22Rv1 (cell line): ENCODE results near the gene C1QTNF12.

Source experiments
- H3K27ac ChIP-seq: fragments of 450-650 bp; 2 replicates; pipeline ENCODE4 v1.5.1; 2017
- ZFX ChIP-seq: fragments of 450-650 bp; IDR thresholded peaks from 2 replicates; pipeline ENCODE4 v1.6.1; 2017; ENCODE audit warnings: antibody characterized with exemption, borderline replicate concordance
- TF ChIP-seq, protein P1 (sequence below): fragments of 450-650 bp; IDR thresholded peaks from 2 replicates; pipeline ENCODE4 v1.5.1; 2017; ENCODE audit warnings: mild to moderate bottlenecking

Gene C1QTNF12

DNA sequence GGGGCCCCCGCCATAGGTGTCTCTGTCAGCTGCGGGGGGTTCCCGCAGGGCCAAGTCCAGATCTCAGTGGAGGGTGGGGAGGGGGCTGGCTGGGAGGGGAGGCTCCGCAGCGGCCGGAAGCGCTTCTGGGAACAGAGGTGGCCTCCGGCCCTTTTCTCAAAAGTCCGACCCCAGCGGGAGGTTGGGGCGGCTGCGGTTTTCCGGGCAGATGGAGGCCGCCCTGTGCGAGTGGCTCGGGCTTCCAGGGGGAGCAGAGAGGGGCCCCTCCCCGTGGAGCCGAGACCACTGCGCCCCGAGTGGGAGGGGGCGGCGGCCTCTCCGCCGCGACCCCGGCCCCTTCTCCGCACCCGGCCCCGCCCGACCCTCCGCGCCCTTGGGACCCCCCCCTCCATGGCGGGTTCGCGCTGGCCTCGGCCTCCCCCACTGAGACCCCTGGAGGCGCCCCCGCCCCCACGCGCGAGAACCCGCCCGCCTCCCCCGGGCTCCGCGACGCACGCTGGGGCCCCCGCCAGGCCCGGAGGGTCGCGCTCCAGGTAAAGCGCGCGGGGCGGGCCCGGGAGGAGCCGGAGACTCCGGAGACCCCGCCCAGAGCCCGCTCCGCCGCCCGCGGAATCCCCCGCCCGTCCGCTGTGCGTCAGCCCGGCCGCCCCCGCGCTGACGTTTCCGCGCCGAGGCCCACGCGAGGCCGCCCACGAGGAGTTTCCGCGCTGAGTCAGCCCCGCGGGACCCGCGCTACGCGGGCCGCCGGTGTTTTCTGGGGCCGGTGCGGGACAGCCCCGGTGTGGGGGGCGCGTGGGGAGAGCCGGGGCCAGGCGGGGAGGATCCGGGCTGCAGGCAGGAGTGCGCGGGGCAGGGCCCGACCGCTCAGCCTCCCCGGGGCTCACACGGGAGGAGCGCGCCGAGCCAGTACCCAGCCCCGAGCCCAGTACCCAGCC lies 45.4 kb downstream of the C1QTNF12 start:
- H3K27ac ChIP-seq: peak overlapping the region; percentile 37; the same call in 1 of the 2 replicates
- TF ChIP-seq ZFX: no peak
- TF ChIP-seq, protein P1, sequence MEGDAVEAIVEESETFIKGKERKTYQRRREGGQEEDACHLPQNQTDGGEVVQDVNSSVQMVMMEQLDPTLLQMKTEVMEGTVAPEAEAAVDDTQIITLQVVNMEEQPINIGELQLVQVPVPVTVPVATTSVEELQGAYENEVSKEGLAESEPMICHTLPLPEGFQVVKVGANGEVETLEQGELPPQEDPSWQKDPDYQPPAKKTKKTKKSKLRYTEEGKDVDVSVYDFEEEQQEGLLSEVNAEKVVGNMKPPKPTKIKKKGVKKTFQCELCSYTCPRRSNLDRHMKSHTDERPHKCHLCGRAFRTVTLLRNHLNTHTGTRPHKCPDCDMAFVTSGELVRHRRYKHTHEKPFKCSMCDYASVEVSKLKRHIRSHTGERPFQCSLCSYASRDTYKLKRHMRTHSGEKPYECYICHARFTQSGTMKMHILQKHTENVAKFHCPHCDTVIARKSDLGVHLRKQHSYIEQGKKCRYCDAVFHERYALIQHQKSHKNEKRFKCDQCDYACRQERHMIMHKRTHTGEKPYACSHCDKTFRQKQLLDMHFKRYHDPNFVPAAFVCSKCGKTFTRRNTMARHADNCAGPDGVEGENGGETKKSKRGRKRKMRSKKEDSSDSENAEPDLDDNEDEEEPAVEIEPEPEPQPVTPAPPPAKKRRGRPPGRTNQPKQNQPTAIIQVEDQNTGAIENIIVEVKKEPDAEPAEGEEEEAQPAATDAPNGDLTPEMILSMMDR: no peak

DNA sequence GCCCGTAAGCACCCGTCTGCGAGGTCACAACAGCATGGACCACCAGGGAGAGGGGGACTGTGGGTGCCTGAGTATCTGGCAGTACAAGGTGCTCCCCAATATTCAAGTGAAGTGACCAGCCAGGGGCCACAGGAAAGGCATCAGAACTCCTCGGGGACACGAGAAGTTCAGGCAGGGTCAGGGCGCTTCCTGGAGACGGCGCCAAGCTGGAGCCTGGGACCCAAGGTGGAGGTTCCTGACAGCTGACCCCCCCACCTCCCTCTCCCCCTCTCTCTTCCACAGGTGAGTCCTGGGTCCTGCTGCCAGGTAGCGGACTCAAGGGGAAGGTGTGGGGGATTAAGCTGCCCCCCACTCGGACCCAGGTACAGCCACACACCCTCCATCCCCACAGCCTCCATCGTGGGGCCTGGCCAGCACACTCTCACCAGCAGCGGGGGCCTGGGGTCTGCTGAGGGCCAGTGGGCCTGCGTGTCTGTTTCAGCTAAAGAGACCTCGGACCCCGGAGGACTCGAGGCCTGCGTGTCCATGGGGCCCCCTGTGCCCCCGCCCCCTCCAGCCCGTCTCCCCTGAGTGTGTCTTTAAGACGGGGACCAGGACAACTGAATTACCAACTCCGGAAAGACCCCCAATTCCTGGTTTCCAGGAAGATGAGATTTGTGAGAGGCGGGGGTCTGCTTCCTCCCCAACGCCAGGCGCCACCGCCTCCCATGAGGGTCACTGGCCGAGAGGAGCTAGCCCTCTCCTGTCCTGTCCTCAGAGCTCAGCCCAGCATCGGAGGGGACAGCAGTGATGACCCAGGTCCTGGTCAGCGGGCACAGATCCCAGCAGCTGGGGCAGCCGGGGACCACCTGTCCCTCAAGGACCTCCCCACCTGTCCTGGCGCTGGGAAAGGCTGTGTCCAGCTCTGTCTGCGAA lies 46.3 kb downstream of the C1QTNF12 start:
- TF ChIP-seq, protein P1: no peak
- no peak for TF ChIP-seq ZFX
- H3K27ac ChIP-seq: no peak overlapping the region

DNA sequence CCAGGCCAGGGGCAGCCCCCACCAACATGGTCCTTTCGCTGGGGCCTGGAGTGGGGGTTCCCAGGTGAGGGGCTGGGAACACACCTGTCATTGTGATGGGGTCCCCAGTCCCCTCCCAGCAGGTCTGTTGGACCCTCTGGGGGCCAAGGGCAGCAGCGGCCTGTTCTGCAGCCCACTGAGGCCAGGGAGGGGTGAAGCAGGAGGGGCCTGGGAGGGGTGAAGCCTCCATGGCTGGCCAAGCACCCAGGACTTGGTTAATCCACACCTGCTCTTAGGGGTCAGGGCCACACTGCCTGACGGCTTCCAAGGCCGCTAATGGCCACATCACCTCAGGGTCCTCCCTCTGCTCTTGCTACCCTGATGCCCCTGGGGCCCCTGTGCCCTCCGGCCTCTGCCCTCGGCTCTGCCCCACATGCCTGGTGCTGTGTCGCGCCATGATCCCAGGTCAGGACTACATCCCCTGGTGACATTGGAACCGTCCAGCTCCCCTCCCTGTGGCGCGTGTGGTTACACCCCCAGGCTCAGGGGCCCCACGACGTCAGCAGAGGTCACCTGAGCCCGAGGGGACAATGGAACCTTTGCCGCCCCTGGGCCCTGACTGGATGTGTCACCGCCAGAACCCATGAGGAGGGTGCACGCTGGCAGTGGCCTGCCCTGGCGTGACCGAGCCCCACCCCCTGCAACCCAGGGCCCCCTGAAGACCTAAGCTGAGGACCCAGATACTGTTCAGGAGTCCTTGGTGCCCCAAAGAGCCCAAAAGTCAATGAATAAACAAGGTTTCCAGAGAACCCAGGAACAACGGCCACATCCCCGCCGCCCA lies 47.2 kb downstream of the C1QTNF12 start:
- TF ChIP-seq, protein P1: no peak
- TF ChIP-seq ZFX: no peak
- H3K27ac ChIP-seq: no peak overlapping the region

DNA sequence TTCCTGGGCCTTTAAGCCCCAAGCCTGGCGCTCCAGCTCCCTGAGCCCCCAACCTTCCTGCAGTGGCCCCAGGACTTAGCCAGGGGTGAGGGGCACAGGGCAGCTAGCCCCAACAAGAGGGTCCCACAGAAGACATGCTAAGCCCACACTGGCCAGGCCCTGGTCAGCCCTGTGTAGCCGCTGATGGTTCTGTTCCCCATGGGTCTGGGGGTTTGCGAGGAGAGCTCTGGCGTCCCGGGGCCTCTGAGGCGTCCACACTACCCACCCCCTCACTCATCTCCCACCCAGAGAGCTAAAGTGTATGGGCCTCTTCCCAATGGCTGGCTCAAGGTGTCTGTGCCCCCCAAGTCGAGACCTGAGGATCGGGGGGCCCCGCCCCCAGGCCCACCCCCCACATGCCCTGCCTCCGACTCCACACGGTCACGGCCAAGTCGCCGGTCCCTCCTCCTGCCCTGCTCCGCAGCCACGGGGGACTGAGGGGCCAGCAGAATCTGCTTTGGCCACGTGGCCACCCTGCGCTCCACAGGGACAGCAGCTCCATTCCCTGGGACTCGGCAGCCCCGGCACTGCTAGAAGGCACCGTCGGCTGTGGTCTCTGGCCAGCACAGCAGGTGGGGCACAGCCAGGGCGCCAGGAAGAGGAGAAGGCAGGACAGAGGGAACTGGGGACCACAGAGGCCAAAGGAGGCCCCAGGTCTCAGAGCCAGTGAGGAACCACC lies 47.9 kb downstream of the C1QTNF12 start:
- no peak for TF ChIP-seq ZFX
- TF ChIP-seq, protein P1: no peak
- no peak overlapping the region for H3K27ac ChIP-seq

DNA sequence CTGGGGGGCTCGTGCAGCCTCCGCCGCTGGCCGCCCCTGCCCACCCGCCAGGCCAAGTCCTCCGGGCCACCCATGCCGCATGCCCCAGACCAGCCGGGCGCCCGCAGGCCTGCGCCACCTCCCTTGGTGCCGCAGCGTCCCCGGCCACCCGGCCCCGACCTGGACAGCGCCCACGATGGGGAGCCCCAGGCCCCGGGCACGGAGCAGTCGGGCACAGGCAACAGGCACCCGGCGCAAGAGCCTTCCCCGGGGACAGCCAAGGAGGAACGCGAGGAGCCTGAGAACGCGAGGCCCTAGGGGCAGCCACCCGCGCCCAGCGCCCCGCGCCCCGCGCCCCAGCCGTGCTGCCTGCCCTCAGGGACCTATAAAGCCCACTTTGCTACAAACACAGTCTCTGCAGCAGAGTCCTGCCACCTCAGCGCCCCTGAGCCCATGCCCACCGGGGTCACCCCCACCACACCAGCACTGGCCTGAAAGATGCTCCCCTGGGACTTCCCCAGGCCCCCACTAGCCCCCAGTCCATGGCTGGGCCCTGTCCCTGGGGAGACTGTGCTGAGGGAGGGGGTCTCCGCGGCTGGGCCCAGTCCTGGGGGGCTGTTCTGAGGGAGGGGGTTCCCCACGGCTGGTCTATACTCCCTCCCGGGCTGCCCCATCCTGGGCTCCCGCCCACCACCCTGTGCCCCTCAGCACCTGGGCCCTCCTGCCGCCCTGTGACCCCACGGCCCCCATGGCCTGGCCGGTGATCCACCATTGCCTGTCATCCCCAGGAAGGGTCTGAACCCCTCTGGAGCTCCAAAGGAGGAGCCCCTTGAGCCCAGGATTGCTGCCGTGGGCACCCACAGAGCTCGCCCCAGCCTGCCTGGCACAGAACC lies 48.7 kb downstream of the C1QTNF12 start:
- no peak overlapping the region for H3K27ac ChIP-seq
- TF ChIP-seq ZFX: no peak
- TF ChIP-seq, protein P1: no peak

DNA sequence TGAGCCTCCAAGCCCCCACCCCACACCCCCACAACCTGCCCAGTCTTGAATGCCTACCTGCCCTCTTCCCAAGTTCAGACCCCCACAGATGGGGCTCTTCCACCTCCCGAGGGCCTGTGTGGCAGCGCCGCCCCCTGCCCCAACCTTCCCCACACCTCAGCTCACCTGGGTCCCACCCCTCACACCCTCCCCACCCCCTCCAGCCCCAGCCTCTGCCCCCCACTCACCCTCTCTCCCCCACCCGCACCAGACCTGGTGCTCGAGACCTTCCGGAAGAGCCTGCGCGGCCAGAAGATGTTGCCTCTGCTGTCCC lies 49.4 kb downstream of the C1QTNF12 start:
- TF ChIP-seq, protein P1: no peak
- no peak for TF ChIP-seq ZFX

More for the DNA sequence above, 49.4 kb downstream of the C1QTNF12 start:
- no peak overlapping the region for H3K27ac ChIP-seq
